H9 (cell line): Measurements from ENCODE around the gene ATP2B2. TPM values are rescaled to one million over a fixed set of nuclear protein-coding genes. Genes with fewer than 3 reads are reported as not detected.

Experiments
- DNase-seq: peaks from one replicate; pipeline ENCODE4 v3.0.0-alpha.2; 2017
- H2AFZ ChIP-seq: one replicate; pipeline ENCODE4 v1.6.1; 2013; ENCODE audit warnings: mild to moderate bottlenecking, low read length, control low read depth, moderate library complexity
- H2AK5ac ChIP-seq: 2 replicates; pipeline ENCODE4 v1.6.1; 2013; ENCODE audit warnings: low read length, control low read depth, mixed read lengths; ENCODE audit not compliant: insufficient read length
- H2BK120ac ChIP-seq: one replicate; pipeline ENCODE4 v1.6.1; 2013; ENCODE audit warnings: low read depth, mild to moderate bottlenecking, low read length, control low read depth, inconsistent platforms; ENCODE audit not compliant: poor library complexity, severe bottlenecking
- H2BK12ac ChIP-seq: 2 replicates; pipeline ENCODE4 v1.6.1; 2013; ENCODE audit warnings: low read length, control low read depth, mixed read lengths, low read depth; ENCODE audit not compliant: insufficient read length
- H2BK15ac ChIP-seq: 2 replicates; pipeline ENCODE4 v1.6.1; 2013; ENCODE audit warnings: low read depth, low read length, control low read depth
- H2BK20ac ChIP-seq: one replicate; pipeline ENCODE4 v1.6.1; 2013; ENCODE audit warnings: low read depth, mild to moderate bottlenecking, low read length, control low read depth, inconsistent platforms; ENCODE audit not compliant: poor library complexity, severe bottlenecking
- H2BK5ac ChIP-seq: 2 replicates; pipeline ENCODE4 v1.6.1; 2013; ENCODE audit warnings: low read length, control low read depth, mixed read lengths; ENCODE audit not compliant: insufficient read length
- H3K14ac ChIP-seq: 2 replicates; pipeline ENCODE4 v1.6.1; 2013; ENCODE audit warnings: low read length, control low read depth; ENCODE audit not compliant: insufficient read depth
- H3K18ac ChIP-seq: 2 replicates; pipeline ENCODE4 v1.6.1; 2013; ENCODE audit warnings: low read depth, mild to moderate bottlenecking, mixed read lengths, low read length, control low read depth; ENCODE audit not compliant: insufficient read length
- H3K23ac ChIP-seq: 2 replicates; pipeline ENCODE4 v1.6.1; 2013; ENCODE audit warnings: low read length, control low read depth, mixed read lengths, low read depth; ENCODE audit not compliant: insufficient read length
- H3K23me2 ChIP-seq: 2 replicates; pipeline ENCODE4 v1.6.1; 2013; ENCODE audit warnings: low read depth, mild to moderate bottlenecking, mixed read lengths, low read length, control low read depth; ENCODE audit not compliant: insufficient read length, poor library complexity, severe bottlenecking
- H3K27ac ChIP-seq: 2 replicates; pipeline ENCODE4 v1.5.1; 2013; ENCODE audit warnings: low read length, control low read depth, mixed read lengths, low read depth; ENCODE audit not compliant: insufficient read length
- H3K27me3 ChIP-seq: 2 replicates; pipeline ENCODE4 v1.6.1; 2013; ENCODE audit warnings: low read length, control low read depth, inconsistent platforms; ENCODE audit not compliant: insufficient read depth
- H3K4ac ChIP-seq: 2 replicates; pipeline ENCODE4 v1.6.1; 2013; ENCODE audit warnings: low read depth, mild to moderate bottlenecking, control low read depth, inconsistent platforms, low read length, moderate library complexity
- H3K4me1 ChIP-seq: 2 replicates; pipeline ENCODE4 v1.6.1; 2013; ENCODE audit warnings: low read length, control low read depth, inconsistent platforms; ENCODE audit not compliant: insufficient read depth
- H3K4me2 ChIP-seq: 2 replicates; pipeline ENCODE4 v1.6.1; 2013; ENCODE audit warnings: low read length, control low read depth, mixed read lengths; ENCODE audit not compliant: insufficient read length, insufficient read depth
- H3K56ac ChIP-seq: 2 replicates; pipeline ENCODE4 v1.6.1; 2013; ENCODE audit warnings: low read depth, mild to moderate bottlenecking, mixed read lengths, low read length, control low read depth; ENCODE audit not compliant: insufficient read length
- H3K79me1 ChIP-seq: 2 replicates; pipeline ENCODE4 v1.6.1; 2013; ENCODE audit warnings: low read depth, mild to moderate bottlenecking, moderate library complexity, low read length, control low read depth, inconsistent platforms; ENCODE audit not compliant: insufficient read depth, poor library complexity, severe bottlenecking
- H3K79me2 ChIP-seq: 2 replicates; pipeline ENCODE4 v1.6.1; 2013; ENCODE audit warnings: low read length, control low read depth, inconsistent platforms; ENCODE audit not compliant: insufficient read depth
- H3K9ac ChIP-seq: 2 replicates; pipeline ENCODE4 v1.6.1; 2013; ENCODE audit warnings: low read length, control low read depth, mixed read lengths; ENCODE audit not compliant: insufficient read length; ENCODE audit errors: extremely low read depth
- H3K9me3 ChIP-seq: one replicate; pipeline ENCODE4 v1.6.1; 2013; ENCODE audit warnings: low read depth, low read length, inconsistent platforms; ENCODE audit not compliant: control insufficient read depth
- H3T11ph ChIP-seq: one replicate; pipeline ENCODE4 v1.6.1; 2013; ENCODE audit warnings: mild to moderate bottlenecking, low read length, control low read depth, inconsistent platforms
- H4K20me1 ChIP-seq: one replicate; pipeline ENCODE4 v1.6.1; 2013; ENCODE audit not compliant: control insufficient read depth, insufficient read length, insufficient read depth
- H4K5ac ChIP-seq: 2 replicates; pipeline ENCODE4 v1.6.1; 2013; ENCODE audit warnings: low read depth, mild to moderate bottlenecking, mixed read lengths, low read length, control low read depth; ENCODE audit not compliant: insufficient read length
- H4K8ac ChIP-seq: replicated peaks from 2 replicates; pipeline ENCODE4 v1.6.1; 2013; ENCODE audit warnings: low read length, control low read depth, mixed read lengths, low read depth; ENCODE audit not compliant: insufficient read length
- H4K91ac ChIP-seq: 2 replicates; pipeline ENCODE4 v1.6.1; 2013; ENCODE audit warnings: low read depth, mild to moderate bottlenecking, moderate library complexity, mixed read lengths, low read length, control low read depth; ENCODE audit not compliant: insufficient read length
- H3K27ac Mint-ChIP-seq, 3 experiments: 2 replicates in 2 of 3; 3 replicates in 1 of 3; pipeline ENCODE4 v1.8.0; 2020 to 2021; ENCODE audit warnings: mixed read lengths in 3 of 3, mild to moderate bottlenecking in 1 of 3, moderate library complexity in 1 of 3
- H3K27me3 Mint-ChIP-seq: 2 replicates; pipeline ENCODE4 v1.8.0; 2021; ENCODE audit warnings: low read depth, mild to moderate bottlenecking, moderate library complexity, mixed read lengths
- H3K36me3 Mint-ChIP-seq, 3 experiments: 2 replicates in 2 of 3; 3 replicates in 1 of 3; pipeline ENCODE4 v1.8.0; 2020 to 2021; ENCODE audit warnings: low read depth in 3 of 3, mixed read lengths in 3 of 3; ENCODE audit not compliant: insufficient read depth in 1 of 3
- H3K4me1 Mint-ChIP-seq, 2 experiments: 2 replicates each; pipeline ENCODE4 v1.8.0; 2020; ENCODE audit warnings: mixed read lengths in 2 of 2
- H3K4me3 Mint-ChIP-seq, 2 experiments: 2 replicates in 1 of 2; 3 replicates in 1 of 2; pipeline ENCODE4 v1.8.0; 2020 to 2021; ENCODE audit warnings: mild to moderate bottlenecking in 2 of 2, mixed read lengths in 2 of 2, moderate library complexity in 1 of 2
- H3K9me3 Mint-ChIP-seq, 2 experiments: 2 replicates in 1 of 2; 3 replicates in 1 of 2; pipeline ENCODE4 v1.8.0; 2020; ENCODE audit warnings: mild to moderate bottlenecking in 2 of 2, mixed read lengths in 2 of 2, moderate library complexity in 1 of 2
- CTCF ChIP-seq: fragments of 200-600 bp; sonication (generic); conservative IDR thresholded peaks from 3 replicates; pipeline ENCODE4 v1.8.0; 2021; ENCODE audit warnings: antibody characterized with exemption, mild to moderate bottlenecking
- WGBS: extraction: QIAGEN DNeasy Blood & Tissue Kit; methylation state at CpG from one replicate; pipeline ENCODE4 v1.1.7; 2013; ENCODE audit warnings: missing lambda C conversion rate, low lambda C conversion rate, mixed read lengths; ENCODE audit not compliant: insufficient read length; ENCODE audit errors: extremely low coverage; 5-methylcytosine and 5-hydroxymethylcytosine counted together
- total RNA-seq: library from RNA; stranded (reverse); gene quantifications from 2 replicates; pipeline ENCODE4 v1.2.1, GENCODE V29; 2021

Gene ATP2B2
- total RNA-seq, 1 experiment from 2014 or later: 0.33 TPM

- Histone ChIP-seq H3K4me2 (no peak overlapping the region), H2BK12ac (no peak overlapping the region), H3K23me2 (no peaks in the 10 kb centered on the region), H2BK5ac (no peak overlapping the region), H3K9ac (no peak overlapping the region), H3K9me3 (no peaks in the 10 kb centered on the region), H3K56ac (no peak overlapping the region), H3T11ph (no peak overlapping the region), H4K5ac (no peak overlapping the region), H3K79me2 (no peaks in the 10 kb centered on the region), H3K4ac (no peak overlapping the region), H3K79me1 (no peaks in the 10 kb centered on the region), H2BK120ac (no peak overlapping the region), H2BK15ac (no peak overlapping the region), H3K4me1 (no peaks in the 10 kb centered on the region; the same call in 1 of the 2 replicates), H2AK5ac (no peak overlapping the region), H2BK20ac (no peak overlapping the region), H3K27ac (no peak overlapping the region), H3K18ac (no peak overlapping the region), H2AFZ (no peak overlapping the region), H3K14ac (no peak overlapping the region), H3K23ac (no peak overlapping the region), H4K20me1 (no peaks in the 10 kb centered on the region), H3K27me3 (no peaks in the 10 kb centered on the region), H4K8ac (no peak overlapping the region), H4K91ac (no peak overlapping the region)
- no CpG with 5 or more reads among the region's 3 CpGs for WGBS
- no peak for TF ChIP-seq CTCF
- H3K27ac Mint-ChIP-seq: no peak overlapping the region
- no peak for DNase-seq
- peaks cover 42 to 95% (median 91%) of the 10 kb centered on the region in 3 experiments; a peak in 6 of 7 replicates for H3K36me3 Mint-ChIP-seq
- no peak overlapping the region; a peak in 1 of 5 replicates for H3K4me3 Mint-ChIP-seq
- no peaks in the 10 kb centered on the region for H3K27me3 Mint-ChIP-seq
- H3K9me3 Mint-ChIP-seq: no peaks in the 10 kb centered on the region
- no peaks in the 10 kb centered on the region for H3K4me1 Mint-ChIP-seq
Measured at GRCh38 chr3:10306156-10306555, 199.2 kb downstream of the ATP2B2 start.
